GM10266 (cell line): ENCODE data around the gene TFCP2L1.

ENCODE experiments used
- DNase-seq: peaks from one replicate; pipeline ENCODE4 v3.0.0; 2012; ENCODE audit errors: extremely low spot score
- CTCF ChIP-seq: IDR thresholded peaks from 2 replicates; pipeline ENCODE4 v1.5.1; 2012; ENCODE audit warnings: mild to moderate bottlenecking, low read depth; ENCODE audit not compliant: control insufficient read depth, insufficient read depth; ENCODE audit errors: missing control alignments

Gene TFCP2L1

GRCh38 chr2:121189661-121190381 lies 95.2 kb downstream of the TFCP2L1 start:
- no peak for DNase-seq
- TF ChIP-seq CTCF = no peak

- no peak for TF ChIP-seq CTCF
- DNase-seq = no peak
These were observed 96.0 kb downstream of the TFCP2L1 start for GRCh38 chr2:121189011-121189410.

GRCh38 chr2:121187982-121188411 lies 97.0 kb downstream of the TFCP2L1 start:
- no peak for TF ChIP-seq CTCF
- no peak for DNase-seq

- TF ChIP-seq CTCF = no peak
These were observed 97.5 kb downstream of the TFCP2L1 start for GRCh38 chr2:121187351-121187981.

GRCh38 chr2:121186261-121186660 lies 98.7 kb downstream of the TFCP2L1 start:
- no peak for DNase-seq

More at GRCh38 chr2:121187351-121187981, 97.5 kb downstream of the TFCP2L1 start:
- no peak for DNase-seq

GRCh38 chr2:121185571-121186074 lies 99.4 kb downstream of the TFCP2L1 start:
- TF ChIP-seq CTCF = no peak
- DNase-seq = no peak

More at GRCh38 chr2:121186261-121186660, 98.7 kb downstream of the TFCP2L1 start:
- no peak for TF ChIP-seq CTCF

- TF ChIP-seq CTCF = no peak
- DNase-seq = no peak
These were observed 99.9 kb downstream of the TFCP2L1 start for GRCh38 chr2:121185111-121185510.
